ENCODE measurements around the gene HIGD1B. TPM values are rescaled to one million over a fixed set of nuclear protein-coding genes. Genes with fewer than 3 reads are reported as not detected.

Gene HIGD1B
- total RNA-seq = not detected

DNA sequence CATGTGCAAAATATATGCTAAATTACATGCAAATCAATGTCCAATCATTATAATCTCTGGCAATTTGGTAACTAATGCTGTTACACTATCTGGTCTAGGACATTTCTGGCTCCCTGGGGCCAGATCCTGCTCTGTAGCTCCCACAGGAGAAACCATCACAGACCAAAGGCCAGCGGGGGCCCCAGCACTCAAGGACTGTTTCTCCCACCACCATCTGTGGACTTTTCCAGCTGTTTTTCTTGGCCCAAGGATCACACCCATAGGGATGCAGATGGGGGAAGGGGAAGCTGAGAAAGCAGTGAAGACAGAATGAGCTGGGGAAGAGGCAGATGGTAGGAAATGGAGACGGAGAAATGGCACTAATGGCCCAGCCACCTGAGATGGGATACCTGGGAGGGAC lies at the start of gene HIGD1B:
Gene HIGD1B (plus strand): TSS at position 298 of the 400 bp plus-strand sequence. CDS start 270 bp downstream, outside the sequence.
- Histone ChIP-seq H3K4me1 (no peaks in the 10 kb centered on the region), H3K36me3 (peaks cover 29% of the 10 kb centered on the region), H3K27ac (no peak within 1 kb of the TSS), H3K4me3 (no peak within 1 kb of the TSS), H3K9me3 (no peaks in the 10 kb centered on the region), H3K27me3 (no peaks in the 10 kb centered on the region)
- DNase-seq (ENCODE audit: low spot score in 2 of 2) = no peak
- 73% methylated on average over 2 of the region's 2 CpGs for WGBS
- no peak for TF ChIP-seq POLR2AphosphoS5 (IDR thresholded peaks at IDR 0.05)
- no peak for TF ChIP-seq CTCF (IDR thresholded peaks at IDR 0.05)
- no peak for TF ChIP-seq POLR2A (IDR thresholded peaks at IDR 0.05)
- no peak for TF ChIP-seq EP300 (IDR thresholded peaks at IDR 0.05)

DNA sequence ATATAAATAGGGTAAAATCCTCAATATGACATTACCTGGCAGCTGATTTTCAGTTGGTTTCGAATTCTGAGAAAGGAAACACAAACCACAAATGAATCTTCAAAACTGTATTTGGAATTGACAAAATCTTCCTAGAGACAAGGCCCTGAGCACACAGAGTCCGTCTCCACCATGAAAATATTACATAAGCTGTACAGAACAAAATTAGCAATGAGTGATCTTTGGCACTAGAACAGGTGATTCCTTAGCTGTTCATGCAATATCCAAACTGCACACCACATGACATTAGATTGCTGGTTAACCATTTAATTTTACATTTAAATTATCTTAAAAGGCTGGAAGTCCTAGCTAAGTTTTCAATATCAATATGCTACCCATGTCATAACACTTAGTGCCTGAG lies 49.3 kb upstream of the HIGD1B start:
- H3K4me1 ChIP-seq = peaks cover 6% of the 10 kb centered on the region
- H3K27me3 ChIP-seq = peaks cover 2% of the 10 kb centered on the region
- no peak overlapping the region for H3K4me3 ChIP-seq
- TF ChIP-seq POLR2AphosphoS5 (IDR thresholded peaks at IDR 0.05) (no peak), CTCF (IDR thresholded peaks at IDR 0.05) (no peak), EP300 (IDR thresholded peaks at IDR 0.05) (no peak), POLR2A (IDR thresholded peaks at IDR 0.05) (no peak)
- H3K9me3 ChIP-seq = no peaks in the 10 kb centered on the region
- DNase-seq (ENCODE audit: low spot score in 2 of 2) = no peak
- WGBS = 84% methylated on average over 2 of the region's 2 CpGs
- H3K36me3 ChIP-seq = no peaks in the 10 kb centered on the region
- no peak overlapping the region for H3K27ac ChIP-seq

DNA sequence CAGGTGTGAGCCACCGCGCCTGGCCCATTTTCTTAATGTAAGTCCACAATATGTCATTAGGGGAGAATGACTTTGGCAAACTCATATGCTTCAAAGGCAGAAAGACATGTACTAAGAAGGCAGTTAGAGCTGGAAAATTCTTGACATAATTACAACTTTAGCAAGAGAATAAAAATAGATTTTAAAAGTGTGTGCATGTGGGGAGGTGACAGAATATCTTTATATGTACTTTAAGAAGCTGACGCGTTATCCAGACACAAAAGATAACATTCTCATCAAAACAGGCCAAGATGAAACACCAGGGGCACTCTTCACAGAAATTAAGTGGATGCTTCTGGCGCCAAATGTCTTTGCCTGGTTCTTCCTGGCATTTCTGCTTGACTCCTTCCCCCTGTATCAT lies 45.8 kb upstream of the HIGD1B start:
- Histone ChIP-seq H3K4me1 (no peaks in the 10 kb centered on the region), H3K27ac (no peak overlapping the region), H3K4me3 (no peak overlapping the region), H3K9me3 (no peaks in the 10 kb centered on the region), H3K27me3 (peaks cover 2% of the 10 kb centered on the region), H3K36me3 (no peaks in the 10 kb centered on the region)
- DNase-seq (ENCODE audit: low spot score in 2 of 2) = no peak
- TF ChIP-seq POLR2AphosphoS5 (IDR thresholded peaks at IDR 0.05) (no peak), POLR2A (IDR thresholded peaks at IDR 0.05) (no peak)
- WGBS = 97% methylated on average over 5 of the region's 5 CpGs

GRCh38 chr17:44804302-44805089 lies 43.2 kb upstream of the HIGD1B start:
- 86% methylated on average over 10 of the region's 10 CpGs for WGBS
- H3K4me1 ChIP-seq = no peaks in the 10 kb centered on the region
- TF ChIP-seq POLR2AphosphoS5 (IDR thresholded peaks at IDR 0.05) (no peak), POLR2A (IDR thresholded peaks at IDR 0.05) (no peak), CTCF (IDR thresholded peaks at IDR 0.05) (no peak), EP300 (IDR thresholded peaks at IDR 0.05) (no peak)
- H3K27ac ChIP-seq = no peak overlapping the region
- DNase-seq (ENCODE audit: low spot score in 2 of 2) = no peak
- no peaks in the 10 kb centered on the region for H3K9me3 ChIP-seq
- H3K36me3 ChIP-seq = no peaks in the 10 kb centered on the region
- H3K4me3 ChIP-seq = no peak overlapping the region
- no peaks in the 10 kb centered on the region for H3K27me3 ChIP-seq

DNA sequence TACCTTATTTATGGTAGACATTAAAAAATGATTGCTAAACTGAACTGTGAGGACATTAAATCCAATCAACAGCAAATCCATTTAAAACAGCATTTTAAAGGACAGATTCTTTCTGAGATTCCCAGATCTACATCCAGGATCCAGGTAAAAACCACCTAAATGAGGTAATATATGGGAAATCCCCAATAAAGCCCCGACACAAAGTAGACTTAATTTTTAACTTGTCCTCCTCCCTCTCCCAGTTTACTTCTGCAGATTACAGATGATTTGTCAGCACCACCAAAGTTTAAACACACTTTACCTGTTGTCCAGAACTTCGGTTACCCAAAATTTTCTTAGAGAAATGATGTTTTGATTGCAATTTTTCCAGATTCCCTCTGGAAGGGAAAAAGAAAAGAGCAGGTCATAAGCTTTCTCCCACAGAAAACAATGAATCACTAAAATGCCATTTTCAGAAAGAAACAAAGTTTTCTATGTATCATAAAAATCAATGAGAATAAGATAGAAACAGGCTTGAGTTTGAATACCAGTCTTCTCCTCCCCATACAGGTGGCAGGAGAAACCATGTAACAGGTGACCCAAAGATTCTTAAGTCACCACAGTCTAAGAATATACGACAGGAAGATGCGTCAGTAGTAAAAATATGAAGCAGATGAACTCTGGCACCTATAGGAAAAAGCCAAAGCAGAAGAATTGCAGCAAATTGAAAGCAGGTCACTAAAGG lies 40.4 kb upstream of the HIGD1B start:
- Histone ChIP-seq H3K27ac (no peak overlapping the region), H3K4me3 (no peak overlapping the region), H3K9me3 (no peaks in the 10 kb centered on the region), H3K36me3 (no peaks in the 10 kb centered on the region), H3K27me3 (no peaks in the 10 kb centered on the region), H3K4me1 (no peaks in the 10 kb centered on the region)
- WGBS = 80% methylated on average over 4 of the region's 4 CpGs
- no peak for TF ChIP-seq EP300 (IDR thresholded peaks at IDR 0.05)
- no peak for TF ChIP-seq POLR2A (IDR thresholded peaks at IDR 0.05)
- no peak for TF ChIP-seq POLR2AphosphoS5 (IDR thresholded peaks at IDR 0.05)
- no peak for TF ChIP-seq CTCF (IDR thresholded peaks at IDR 0.05)
- DNase-seq (ENCODE audit: low spot score in 2 of 2) = no peak

All from suprapubic skin (tissue), 4 donors.